ENCODE measurements around the gene RABGAP1. TPM values are rescaled to one million over a fixed set of nuclear protein-coding genes. Genes with fewer than 3 reads are reported as not detected.

Gene RABGAP1
- polyA plus RNA-seq, 1 of the 3 experiments (the other 2 are of a cell fraction), result 20.2 TPM

DNA sequence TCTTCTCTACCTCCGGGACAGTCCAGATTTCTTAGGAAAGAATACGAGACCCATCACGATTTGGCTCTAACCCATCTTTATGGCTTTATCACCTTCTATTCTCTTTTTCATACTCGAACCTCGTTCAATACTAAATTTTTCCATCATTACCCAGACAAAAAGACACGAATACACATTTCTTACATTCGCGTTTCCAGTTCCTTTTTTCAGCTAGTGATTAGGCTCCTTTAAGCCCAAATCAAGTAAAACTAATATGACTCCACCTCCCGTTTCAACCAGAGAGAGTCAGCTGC lies 28.2 kb upstream of the RABGAP1 start:
- Histone ChIP-seq H4K20me1 (ENCODE audit: insufficient read depth) (no peaks in the 10 kb centered on the region), H3K9me3 (no peaks in the 10 kb centered on the region), H3K4me1 (ENCODE audit: control insufficient read depth in 1 of 2, insufficient read depth in 2 of 2, low read depth in 1 of 2, low read length in 1 of 2) (peaks cover 0 to 7% of the 10 kb centered on the region in 2 experiments; a peak in 2 of 4 replicates), H3K4me2 (peak overlapping the region; percentile 67), H3K4me3 (ENCODE audit: low read depth in 2 of 2, low read length in 1 of 2) (peak overlapping the region; percentile 72 to 93), H3K27ac (ENCODE audit: low read depth in 2 of 2, low read length in 1 of 2) (peak overlapping the region; percentile 86 to 96), H3K9me2 (no peaks in the 10 kb centered on the region), H3K79me2 (ENCODE audit: insufficient read depth) (peaks cover 60% of the 10 kb centered on the region), H3K36me3 (replicated peaks in 1 of 2; ENCODE audit: control insufficient read depth in 1 of 2, insufficient read depth in 2 of 2, low read length in 1 of 2) (peaks cover 42 to 47% of the 10 kb centered on the region in 2 experiments), H2AFZ (ENCODE audit: low read depth) (peak overlapping the region; percentile 86), H3K27me3 (ENCODE audit: insufficient read depth) (no peaks in the 10 kb centered on the region), H3F3A (replicated peaks; ENCODE audit: insufficient read depth) (peaks cover 44% of the 10 kb centered on the region), H3K9ac (peak overlapping the region; percentile 78)
- no peak for DNase-seq
- under 1% methylated on average over 9 of the region's 9 CpGs for WGBS (ENCODE audit: low lambda C conversion rate)
- POLR2A ChIA-PET, result interaction anchor here (1.4 to 2.5 kb wide), 3 partner anchors 18 to 84 kb away, joined by 4 to 18 read pairs (median 14); partner anchors contain the start of genes PDCL, RABGAP1 and ZBTB26
- CTCF ChIA-PET, result interaction anchor here (0.8 to 1.8 kb wide), 3 partner anchors 17 to 78 kb away, joined by 3 to 5 read pairs (median 5); partner anchors contain the start of gene ZBTB26
- TF ChIP-seq, protein P1, sequence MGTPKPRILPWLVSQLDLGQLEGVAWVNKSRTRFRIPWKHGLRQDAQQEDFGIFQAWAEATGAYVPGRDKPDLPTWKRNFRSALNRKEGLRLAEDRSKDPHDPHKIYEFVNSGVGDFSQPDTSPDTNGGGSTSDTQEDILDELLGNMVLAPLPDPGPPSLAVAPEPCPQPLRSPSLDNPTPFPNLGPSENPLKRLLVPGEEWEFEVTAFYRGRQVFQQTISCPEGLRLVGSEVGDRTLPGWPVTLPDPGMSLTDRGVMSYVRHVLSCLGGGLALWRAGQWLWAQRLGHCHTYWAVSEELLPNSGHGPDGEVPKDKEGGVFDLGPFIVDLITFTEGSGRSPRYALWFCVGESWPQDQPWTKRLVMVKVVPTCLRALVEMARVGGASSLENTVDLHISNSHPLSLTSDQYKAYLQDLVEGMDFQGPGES (IDR thresholded peaks at IDR 0.05; ENCODE audit: low read depth, low read length), result no peak
- TF ChIP-seq SMC3 (IDR thresholded peaks at IDR 0.05; ENCODE audit: low read depth, low read length) (no peak), FOSL2 (IDR thresholded peaks at IDR 0.05; ENCODE audit: borderline replicate concordance, low read depth) (no peak), TAF1 (IDR thresholded peaks at IDR 0.05; ENCODE audit: borderline replicate concordance, low read depth, low read length) (no peak), POLR2AphosphoS5 (IDR thresholded peaks at IDR 0.05; ENCODE audit: low read depth, low read length) (no peak), SIN3A (IDR thresholded peaks at IDR 0.05; ENCODE audit: borderline replicate concordance, low read depth, low read length) (no peak), TEAD4 (IDR thresholded peaks at IDR 0.05; ENCODE audit: borderline replicate concordance, insufficient read depth) (no peak), EP300 (IDR thresholded peaks at IDR 0.05; ENCODE audit: borderline replicate concordance in 1 of 2, low read depth in 1 of 2, low read length in 1 of 2) (no peak), RFX5 (IDR thresholded peaks at IDR 0.05; ENCODE audit: low read length) (no peak), GATA2 (CRISPR knock-in tag; IDR thresholded peaks at IDR 0.05) (no peak), EZH2phosphoT487 (IDR thresholded peaks at IDR 0.05; ENCODE audit: borderline replicate concordance, low read depth) (no peak), CHD2 (IDR thresholded peaks at IDR 0.05; ENCODE audit: low read length, partially characterized antibody) (no peak), GABPA (IDR thresholded peaks at IDR 0.05; ENCODE audit: low read depth) (no peak), NRF1 (IDR thresholded peaks at IDR 0.05; ENCODE audit: low read depth, low read length) (no peak), RCOR1 (IDR thresholded peaks at IDR 0.05; ENCODE audit: low read length) (no peak)
- TF ChIP-seq, protein P2, sequence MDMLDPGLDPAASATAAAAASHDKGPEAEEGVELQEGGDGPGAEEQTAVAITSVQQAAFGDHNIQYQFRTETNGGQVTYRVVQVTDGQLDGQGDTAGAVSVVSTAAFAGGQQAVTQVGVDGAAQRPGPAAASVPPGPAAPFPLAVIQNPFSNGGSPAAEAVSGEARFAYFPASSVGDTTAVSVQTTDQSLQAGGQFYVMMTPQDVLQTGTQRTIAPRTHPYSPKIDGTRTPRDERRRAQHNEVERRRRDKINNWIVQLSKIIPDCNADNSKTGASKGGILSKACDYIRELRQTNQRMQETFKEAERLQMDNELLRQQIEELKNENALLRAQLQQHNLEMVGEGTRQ (IDR thresholded peaks at IDR 0.05; ENCODE audit: borderline replicate concordance, low read depth, low read length), result no peak
- TF ChIP-seq, protein P3, sequence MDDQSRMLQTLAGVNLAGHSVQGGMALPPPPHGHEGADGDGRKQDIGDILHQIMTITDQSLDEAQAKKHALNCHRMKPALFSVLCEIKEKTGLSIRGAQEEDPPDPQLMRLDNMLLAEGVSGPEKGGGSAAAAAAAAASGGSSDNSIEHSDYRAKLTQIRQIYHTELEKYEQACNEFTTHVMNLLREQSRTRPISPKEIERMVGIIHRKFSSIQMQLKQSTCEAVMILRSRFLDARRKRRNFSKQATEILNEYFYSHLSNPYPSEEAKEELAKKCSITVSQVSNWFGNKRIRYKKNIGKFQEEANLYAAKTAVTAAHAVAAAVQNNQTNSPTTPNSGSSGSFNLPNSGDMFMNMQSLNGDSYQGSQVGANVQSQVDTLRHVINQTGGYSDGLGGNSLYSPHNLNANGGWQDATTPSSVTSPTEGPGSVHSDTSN (IDR thresholded peaks at IDR 0.05), result no peak
- TF ChIP-seq, protein P4, sequence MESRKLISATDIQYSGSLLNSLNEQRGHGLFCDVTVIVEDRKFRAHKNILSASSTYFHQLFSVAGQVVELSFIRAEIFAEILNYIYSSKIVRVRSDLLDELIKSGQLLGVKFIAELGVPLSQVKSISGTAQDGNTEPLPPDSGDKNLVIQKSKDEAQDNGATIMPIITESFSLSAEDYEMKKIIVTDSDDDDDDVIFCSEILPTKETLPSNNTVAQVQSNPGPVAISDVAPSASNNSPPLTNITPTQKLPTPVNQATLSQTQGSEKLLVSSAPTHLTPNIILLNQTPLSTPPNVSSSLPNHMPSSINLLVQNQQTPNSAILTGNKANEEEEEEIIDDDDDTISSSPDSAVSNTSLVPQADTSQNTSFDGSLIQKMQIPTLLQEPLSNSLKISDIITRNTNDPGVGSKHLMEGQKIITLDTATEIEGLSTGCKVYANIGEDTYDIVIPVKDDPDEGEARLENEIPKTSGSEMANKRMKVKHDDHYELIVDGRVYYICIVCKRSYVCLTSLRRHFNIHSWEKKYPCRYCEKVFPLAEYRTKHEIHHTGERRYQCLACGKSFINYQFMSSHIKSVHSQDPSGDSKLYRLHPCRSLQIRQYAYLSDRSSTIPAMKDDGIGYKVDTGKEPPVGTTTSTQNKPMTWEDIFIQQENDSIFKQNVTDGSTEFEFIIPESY (IDR thresholded peaks at IDR 0.05; ENCODE audit: borderline replicate concordance, low read depth), result no peak
- TF ChIP-seq, protein P5, sequence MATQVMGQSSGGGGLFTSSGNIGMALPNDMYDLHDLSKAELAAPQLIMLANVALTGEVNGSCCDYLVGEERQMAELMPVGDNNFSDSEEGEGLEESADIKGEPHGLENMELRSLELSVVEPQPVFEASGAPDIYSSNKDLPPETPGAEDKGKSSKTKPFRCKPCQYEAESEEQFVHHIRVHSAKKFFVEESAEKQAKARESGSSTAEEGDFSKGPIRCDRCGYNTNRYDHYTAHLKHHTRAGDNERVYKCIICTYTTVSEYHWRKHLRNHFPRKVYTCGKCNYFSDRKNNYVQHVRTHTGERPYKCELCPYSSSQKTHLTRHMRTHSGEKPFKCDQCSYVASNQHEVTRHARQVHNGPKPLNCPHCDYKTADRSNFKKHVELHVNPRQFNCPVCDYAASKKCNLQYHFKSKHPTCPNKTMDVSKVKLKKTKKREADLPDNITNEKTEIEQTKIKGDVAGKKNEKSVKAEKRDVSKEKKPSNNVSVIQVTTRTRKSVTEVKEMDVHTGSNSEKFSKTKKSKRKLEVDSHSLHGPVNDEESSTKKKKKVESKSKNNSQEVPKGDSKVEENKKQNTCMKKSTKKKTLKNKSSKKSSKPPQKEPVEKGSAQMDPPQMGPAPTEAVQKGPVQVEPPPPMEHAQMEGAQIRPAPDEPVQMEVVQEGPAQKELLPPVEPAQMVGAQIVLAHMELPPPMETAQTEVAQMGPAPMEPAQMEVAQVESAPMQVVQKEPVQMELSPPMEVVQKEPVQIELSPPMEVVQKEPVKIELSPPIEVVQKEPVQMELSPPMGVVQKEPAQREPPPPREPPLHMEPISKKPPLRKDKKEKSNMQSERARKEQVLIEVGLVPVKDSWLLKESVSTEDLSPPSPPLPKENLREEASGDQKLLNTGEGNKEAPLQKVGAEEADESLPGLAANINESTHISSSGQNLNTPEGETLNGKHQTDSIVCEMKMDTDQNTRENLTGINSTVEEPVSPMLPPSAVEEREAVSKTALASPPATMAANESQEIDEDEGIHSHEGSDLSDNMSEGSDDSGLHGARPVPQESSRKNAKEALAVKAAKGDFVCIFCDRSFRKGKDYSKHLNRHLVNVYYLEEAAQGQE (IDR thresholded peaks at IDR 0.05; ENCODE audit: low read depth, low read length), result no peak
